Subcutaneous adipose tissue (tissue), 4 donors: ENCODE measurements around the gene MAN1A1. TPM values are rescaled to one million over a fixed set of nuclear protein-coding genes. Genes with fewer than 3 reads are reported as not detected.

Experiments
- total RNA-seq, 4 donors: library from RNA; depleted of rRNA; stranded (reverse); fragments of >200 nt; gene quantifications; one replicate each; pipeline ENCODE4 v1.1.0, GENCODE V29; 2016
- TF ChIP-seq, protein P1 (sequence below): fragments of 450-650 bp; IDR thresholded peaks from one replicate; pipeline ENCODE4 v1.5.1; 2016; ENCODE audit warnings: low read depth, mild to moderate bottlenecking, control low read depth, antibody characterized with exemption, moderate library complexity

MAN1A1 gene
- total RNA-seq, 4 donors from 2014 or later: 268 to 470 (median 387) TPM

DNA sequence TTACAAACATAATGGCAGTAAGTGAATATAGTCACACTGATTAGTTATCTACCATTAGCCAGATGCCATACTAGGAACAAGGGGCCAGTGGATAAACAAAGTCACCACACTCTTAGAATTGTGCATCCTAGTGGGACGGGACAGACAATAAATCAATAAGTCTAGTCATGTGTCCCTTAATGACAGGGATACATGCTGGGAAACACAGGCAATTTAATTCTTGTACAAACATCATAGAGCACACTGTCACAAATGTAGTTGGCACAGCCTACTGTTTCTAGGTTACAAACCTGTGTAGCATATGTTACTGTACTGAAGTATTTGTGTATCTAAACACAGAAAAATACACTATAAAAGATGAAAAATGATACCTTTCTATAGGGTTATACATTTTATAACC lies 148.1 kb downstream of the MAN1A1 start:
- TF ChIP-seq, protein P1, sequence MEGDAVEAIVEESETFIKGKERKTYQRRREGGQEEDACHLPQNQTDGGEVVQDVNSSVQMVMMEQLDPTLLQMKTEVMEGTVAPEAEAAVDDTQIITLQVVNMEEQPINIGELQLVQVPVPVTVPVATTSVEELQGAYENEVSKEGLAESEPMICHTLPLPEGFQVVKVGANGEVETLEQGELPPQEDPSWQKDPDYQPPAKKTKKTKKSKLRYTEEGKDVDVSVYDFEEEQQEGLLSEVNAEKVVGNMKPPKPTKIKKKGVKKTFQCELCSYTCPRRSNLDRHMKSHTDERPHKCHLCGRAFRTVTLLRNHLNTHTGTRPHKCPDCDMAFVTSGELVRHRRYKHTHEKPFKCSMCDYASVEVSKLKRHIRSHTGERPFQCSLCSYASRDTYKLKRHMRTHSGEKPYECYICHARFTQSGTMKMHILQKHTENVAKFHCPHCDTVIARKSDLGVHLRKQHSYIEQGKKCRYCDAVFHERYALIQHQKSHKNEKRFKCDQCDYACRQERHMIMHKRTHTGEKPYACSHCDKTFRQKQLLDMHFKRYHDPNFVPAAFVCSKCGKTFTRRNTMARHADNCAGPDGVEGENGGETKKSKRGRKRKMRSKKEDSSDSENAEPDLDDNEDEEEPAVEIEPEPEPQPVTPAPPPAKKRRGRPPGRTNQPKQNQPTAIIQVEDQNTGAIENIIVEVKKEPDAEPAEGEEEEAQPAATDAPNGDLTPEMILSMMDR: no peak

DNA sequence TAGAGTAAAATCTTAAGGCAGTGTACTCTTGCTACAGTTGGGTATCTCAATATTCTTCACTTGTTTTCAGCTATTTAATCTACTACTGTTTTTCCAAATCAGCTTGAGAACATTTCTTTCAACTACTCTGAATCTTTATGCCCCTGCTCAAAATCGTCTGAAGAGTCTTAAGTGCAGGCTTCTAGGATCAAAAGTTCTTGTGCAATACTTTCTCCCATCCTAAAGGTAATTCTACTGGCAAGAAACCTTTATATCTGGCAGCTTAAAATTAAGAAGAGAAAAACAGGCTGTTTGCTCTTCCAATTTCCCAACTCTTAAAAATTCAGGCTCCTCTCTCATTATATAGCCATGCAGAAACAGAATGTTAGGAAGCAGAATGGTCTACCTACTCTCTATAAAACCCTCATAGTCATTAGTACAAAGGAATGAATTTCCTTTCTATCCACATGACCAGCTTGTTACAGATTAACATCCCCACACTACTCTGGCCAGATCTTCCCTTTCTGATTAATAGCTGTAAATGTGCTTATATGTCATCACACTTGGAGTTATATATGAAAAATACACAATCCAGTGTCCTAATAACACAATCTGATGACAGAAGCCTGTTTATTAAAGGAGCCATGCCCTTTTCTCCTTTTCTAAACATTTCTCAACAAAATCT lies 148.9 kb downstream of the MAN1A1 start:
- TF ChIP-seq, protein P1: no peak

DNA sequence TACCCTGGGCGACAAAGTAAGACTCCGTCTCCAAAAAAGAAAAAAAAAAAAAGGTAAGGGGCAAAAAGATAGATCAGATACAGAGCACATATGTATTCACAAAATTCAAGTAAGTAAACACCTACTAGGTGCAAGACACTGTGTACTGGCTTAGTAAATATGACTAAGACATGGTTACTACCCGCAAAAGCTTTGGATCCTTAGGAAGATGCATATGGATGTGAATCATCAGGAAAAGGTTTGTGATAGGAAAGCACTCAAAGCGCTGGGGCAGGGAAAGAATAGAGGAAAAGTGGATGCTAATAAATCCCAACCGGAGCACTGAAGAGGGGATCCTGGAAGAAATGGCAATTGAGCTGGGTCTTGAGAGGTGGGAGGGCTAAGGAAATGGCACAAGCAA lies 152.3 kb downstream of the MAN1A1 start:
- TF ChIP-seq, protein P1: no peak

DNA sequence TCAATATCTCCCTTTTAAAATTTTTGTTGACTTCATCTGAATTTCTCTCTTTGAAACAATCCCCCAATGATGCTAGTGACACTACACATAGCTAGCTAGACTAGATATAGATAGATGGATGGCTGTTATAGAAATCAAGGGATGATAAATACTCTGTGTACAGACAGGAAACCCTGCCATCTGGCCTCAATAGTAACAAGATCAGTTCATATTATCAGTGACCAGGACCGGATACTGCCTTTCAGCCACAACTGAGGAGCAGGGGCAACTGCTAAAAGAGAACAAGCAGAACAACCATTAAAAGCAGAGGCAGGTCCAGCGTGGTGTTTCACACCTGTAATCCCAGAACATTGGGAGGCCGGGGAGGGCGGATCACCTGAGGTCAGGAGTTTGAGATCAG lies 152.8 kb downstream of the MAN1A1 start:
- TF ChIP-seq, protein P1: no peak

DNA sequence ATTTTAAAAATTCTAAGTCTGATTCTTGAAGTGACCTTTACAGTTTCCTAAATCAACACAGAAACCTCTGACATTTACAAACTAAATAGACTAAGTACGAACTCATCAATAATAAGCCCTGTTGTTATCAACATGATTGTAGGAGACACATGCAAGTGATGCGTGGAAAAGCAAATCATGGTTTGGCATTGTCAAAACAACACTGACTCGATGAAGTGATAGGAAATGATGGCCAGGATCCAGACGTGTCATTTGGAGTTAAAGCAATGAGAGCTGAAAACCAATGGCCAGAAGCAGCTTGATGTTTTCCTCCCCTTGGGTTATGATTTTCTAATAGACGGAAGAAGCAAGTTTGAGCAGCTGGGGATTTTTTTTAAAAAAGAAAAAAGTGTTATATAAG lies 153.7 kb downstream of the MAN1A1 start:
- TF ChIP-seq, protein P1: no peak

GRCh38 chr6:119195204-119195603 lies 154.4 kb downstream of the MAN1A1 start:
- TF ChIP-seq, protein P1: no peak

- TF ChIP-seq, protein P1: no peak
These were observed 155.9 kb downstream of the MAN1A1 start for GRCh38 chr6:119193707-119194106.
